A673 (cell line): Measurements from ENCODE around the gene ARSG. TPM values are rescaled to one million over a fixed set of nuclear protein-coding genes. Genes with fewer than 3 reads are reported as not detected.

Experiments used
- BruUV-seq: library from RNA; stranded (reverse); fragments of 400-500 nt; replicated peaks from 2 replicates; lab custom pipeline; 2021; lab: Mats Ljungman, UMichigan
- CTCF ChIA-PET: fragments of 300-600 bp; sonication (Branson Sonifier 250); formaldehyde crosslinking; loops from one replicate; lab custom pipeline; 2022; ENCODE audit warnings: antibody characterized with exemption; lab: Charles Lee
- POLR2A ChIA-PET: fragments of 300-600 bp; sonication (Branson Sonifier 250); formaldehyde crosslinking; loops from one replicate; lab custom pipeline; 2022; ENCODE audit warnings: antibody characterized with exemption; ENCODE audit not compliant: low non-redundant PET; lab: Charles Lee
- DNase-seq: peaks from one replicate; pipeline ENCODE4 v3.0.0-alpha.2; 2015; ENCODE audit warnings: low spot score
- H3K27ac ChIP-seq: fragments of 200-600 bp; sonication (generic); 2 replicates; pipeline ENCODE4 v1.5.1; 2016; ENCODE audit warnings: mixed run types, low read depth, mild to moderate bottlenecking, mixed read lengths, antibody characterized with exemption, low read length; ENCODE audit not compliant: poor library complexity, severe bottlenecking
- H3K27me3 ChIP-seq: fragments of 200-600 bp; sonication (generic); replicated peaks from 2 replicates; pipeline ENCODE4 v1.6.1; 2017; ENCODE audit warnings: mixed run types, low read depth, mild to moderate bottlenecking, mixed read lengths, antibody characterized with exemption, low read length; ENCODE audit not compliant: insufficient read depth, poor library complexity
- H3K36me3 ChIP-seq: fragments of 200-600 bp; sonication (generic); 2 replicates; pipeline ENCODE4 v1.6.1; 2016; ENCODE audit warnings: mixed run types, mild to moderate bottlenecking, mixed read lengths, antibody characterized with exemption, low read length; ENCODE audit not compliant: insufficient read depth, poor library complexity, severe bottlenecking
- H3K4me1 ChIP-seq: fragments of 200-600 bp; sonication (generic); 2 replicates; pipeline ENCODE4 v1.6.1; 2017; ENCODE audit warnings: mixed run types, mild to moderate bottlenecking, mixed read lengths, antibody characterized with exemption, low read length; ENCODE audit not compliant: insufficient read depth, poor library complexity, severe bottlenecking
- H3K4me3 ChIP-seq: fragments of 200-600 bp; sonication (generic); 2 replicates; pipeline ENCODE4 v1.5.1; 2016; ENCODE audit warnings: low read depth, mixed run types, mild to moderate bottlenecking, mixed read lengths, low read length; ENCODE audit not compliant: poor library complexity, severe bottlenecking
- H3K9me3 ChIP-seq: fragments of 200-600 bp; sonication (generic); 2 replicates; pipeline ENCODE4 v1.6.1; 2016; ENCODE audit warnings: mixed run types, low read depth, mild to moderate bottlenecking, mixed read lengths, antibody characterized with exemption, low read length; ENCODE audit not compliant: poor library complexity, severe bottlenecking
- CTCF ChIP-seq: fragments of 300-800, 200-600 bp; sonication (generic); conservative IDR thresholded peaks from 2 replicates; pipeline ENCODE4 v1.5.1; 2017; ENCODE audit warnings: low read depth, mild to moderate bottlenecking, antibody characterized with exemption, low read length, moderate library complexity, mixed read lengths
- EZH2 ChIP-seq: fragments of 200-600 bp; sonication (generic); IDR thresholded peaks from 2 replicates; pipeline ENCODE4 v1.6.1; 2017; ENCODE audit warnings: borderline replicate concordance, low read depth, mild to moderate bottlenecking, mixed read lengths, antibody characterized with exemption, low read length; ENCODE audit not compliant: poor library complexity, severe bottlenecking
- intact Hi-C: fragments of 100-400 bp; cut with micrococcal nuclease; formaldehyde crosslinking; loops from one replicate; pipeline ENCODE4 v1.10.0; 2022; ENCODE audit not compliant: unreplicated experiment
- total RNA-seq: library from RNA; stranded (reverse); gene quantifications from 2 replicates; pipeline ENCODE4 v1.2.3, GENCODE V29; 2021

The ARSG gene
- total RNA-seq, 1 experiment from 2014 or later: 1.0 TPM

- intact Hi-C loops: loop anchor here (10.0 kb wide), 1 partner anchor 56 kb away; no protein-coding TSS in a partner anchor
- no peaks in the 10 kb centered on the region for H3K4me1 ChIP-seq
- H3K27ac ChIP-seq: no peak overlapping the region
- TF ChIP-seq EZH2 (no peak), CTCF (no peak)
- H3K9me3 ChIP-seq: no peaks in the 10 kb centered on the region
- DNase-seq: no peak
- BruUV-seq: no TSS peak
- ChIA-PET POLR2A (no interaction called here), CTCF (no interaction called here)
- H3K36me3 ChIP-seq: no peaks in the 10 kb centered on the region
- no peak overlapping the region for H3K4me3 ChIP-seq
- peaks cover 6% of the 10 kb centered on the region for H3K27me3 ChIP-seq
Measured at GRCh38 chr17:68450391-68450790, 159.1 kb downstream of the ARSG start.

GRCh38 chr17:68450801-68451200, 159.5 kb downstream of the ARSG start:
- H3K9me3 ChIP-seq: no peaks in the 10 kb centered on the region
- no peaks in the 10 kb centered on the region for H3K36me3 ChIP-seq

GRCh38 chr17:68451670-68452354, 160.5 kb downstream of the ARSG start:
- POLR2A ChIA-PET: no interaction called here
- intact Hi-C loops: loop anchor here (10.0 kb wide), 1 partner anchor 57 kb away; no protein-coding TSS in a partner anchor
- DNase-seq: no peak
- Histone ChIP-seq H3K9me3 (no peaks in the 10 kb centered on the region), H3K4me3 (no peak overlapping the region), H3K36me3 (no peaks in the 10 kb centered on the region), H3K27ac (no peak overlapping the region), H3K4me1 (peaks cover 8% of the 10 kb centered on the region), H3K27me3 (peaks cover 6% of the 10 kb centered on the region)
- no peak for TF ChIP-seq EZH2
- TF ChIP-seq CTCF: no peak
- CTCF ChIA-PET: no interaction called here
- no TSS peak for BruUV-seq

More at GRCh38 chr17:68450801-68451200, 159.5 kb downstream of the ARSG start:
- TF ChIP-seq CTCF: no peak
- TF ChIP-seq EZH2: no peak
- Histone ChIP-seq H3K4me1 (no peaks in the 10 kb centered on the region), H3K4me3 (no peak overlapping the region), H3K27ac (no peak overlapping the region), H3K27me3 (peaks cover 6% of the 10 kb centered on the region)
- ChIA-PET POLR2A (no interaction called here), CTCF (no interaction called here)
- intact Hi-C loops: loop anchor here (10.0 kb wide), 1 partner anchor 56 kb away; no protein-coding TSS in a partner anchor
- no TSS peak for BruUV-seq
- no peak for DNase-seq
